ENCODE measurements around the gene SIK1. TPM values are rescaled to one million over a fixed set of nuclear protein-coding genes. Genes with fewer than 3 reads are reported as not detected.
"Not testable (repeated sequence)": the region's sequence is repeated elsewhere in the genome, so short reads cannot be mapped to it uniquely, and the experiment has no call there.

Gene SIK1
- total RNA-seq, result 0.69 and 6.4 TPM in 2 replicates

GRCh38 chr21:43426404-43427241 lies at the start of gene SIK1:
SIK1 (minus strand) TSS chr21:43427131; CDS start chr21:43426178, 953 bp downstream.
- DNase-seq (ENCODE audit: low read depth), result not testable (repeated sequence)

DNA sequence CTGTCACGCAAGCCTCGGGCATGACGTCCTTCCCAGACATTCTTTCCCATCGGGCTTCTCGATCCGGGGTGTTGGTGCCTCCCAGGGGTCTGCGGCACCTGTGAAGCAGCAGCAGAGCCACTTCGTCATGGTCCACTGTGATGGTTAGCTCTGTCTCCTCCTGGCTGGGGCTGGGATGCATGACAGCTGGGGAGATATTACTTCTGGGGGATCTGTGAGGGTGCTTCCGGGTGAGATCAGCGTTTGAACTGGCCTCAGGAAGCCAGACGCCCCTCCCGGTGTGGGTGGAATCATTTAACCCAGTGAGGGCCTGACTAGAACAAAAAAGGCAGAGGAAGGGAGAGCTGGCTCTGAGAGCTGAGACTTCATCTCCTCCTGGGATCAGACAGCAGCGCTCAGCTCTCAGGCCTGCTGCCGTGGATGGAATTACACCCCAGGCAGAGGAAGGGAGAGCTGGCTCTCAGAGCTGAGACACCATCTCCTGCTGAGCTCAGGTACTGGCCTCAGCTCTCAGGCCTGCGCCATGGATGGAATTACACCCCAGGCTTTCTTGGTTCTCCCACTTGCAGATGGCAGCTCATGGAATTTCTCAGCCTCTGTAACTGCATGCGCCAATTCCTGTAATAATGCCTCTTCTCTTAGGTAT lies 44.8 kb upstream of the SIK1 start:
- DNase-seq (ENCODE audit: low read depth), result not testable (repeated sequence)

- not testable (repeated sequence) for DNase-seq (ENCODE audit: low read depth)
Observed at GRCh38 chr21:43469719-43470458, 43.0 kb upstream of the SIK1 start.

- DNase-seq (ENCODE audit: low read depth), result no peak
Observed at GRCh38 chr21:43467785-43468184, 40.9 kb upstream of the SIK1 start.

- not testable (repeated sequence) for DNase-seq (ENCODE audit: low read depth)
Observed at GRCh38 chr21:43465159-43465558, 38.2 kb upstream of the SIK1 start.

GRCh38 chr21:43463498-43464261 lies 36.7 kb upstream of the SIK1 start:
- DNase-seq (ENCODE audit: low read depth), result not testable (repeated sequence)

- DNase-seq (ENCODE audit: low read depth), result not testable (repeated sequence)
Observed at GRCh38 chr21:43462932-43463331, 36.0 kb upstream of the SIK1 start.

DNA sequence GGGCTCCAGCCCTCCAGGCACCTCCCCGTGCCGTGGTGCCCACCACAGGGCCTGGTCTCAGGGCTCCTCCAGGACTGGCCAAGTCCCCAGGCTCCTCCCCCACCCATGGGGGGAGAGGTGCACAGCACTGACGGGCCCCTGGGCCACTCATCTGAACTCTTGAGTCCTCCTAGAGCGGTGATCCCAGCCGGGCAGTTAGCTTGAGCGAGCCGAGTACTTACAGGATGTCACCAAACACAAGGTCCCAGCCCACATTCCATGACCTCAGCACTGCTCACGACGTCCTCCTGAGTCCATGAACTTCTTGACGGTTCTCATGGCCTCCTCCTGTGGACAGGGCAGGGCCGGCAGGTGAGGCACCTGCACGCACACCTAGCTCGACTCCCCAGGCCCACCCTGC lies 33.5 kb upstream of the SIK1 start:
- not testable (repeated sequence) for DNase-seq (ENCODE audit: low read depth)

DNA sequence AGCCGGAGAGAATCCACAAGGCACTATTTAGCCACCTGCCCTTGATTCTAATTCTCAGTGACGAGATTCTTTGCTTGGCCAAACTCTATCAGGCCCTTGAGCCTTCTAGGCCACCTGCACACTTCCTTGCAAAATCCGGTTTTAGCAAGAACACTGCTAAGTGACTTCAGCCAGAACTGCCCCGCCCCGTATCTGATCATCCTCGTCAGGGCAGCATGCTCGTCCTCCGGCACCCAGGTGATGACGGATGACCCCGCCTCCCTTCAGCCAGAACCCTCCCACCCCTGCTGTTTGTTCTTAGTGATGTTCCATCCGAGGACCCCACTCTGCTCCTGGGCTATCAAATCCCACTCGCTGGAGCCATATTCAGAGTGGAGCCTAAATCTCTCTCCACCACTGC lies 32.1 kb upstream of the SIK1 start:
- not testable (repeated sequence) for DNase-seq (ENCODE audit: low read depth)

- DNase-seq (ENCODE audit: low read depth), result not testable (repeated sequence)
Observed at GRCh38 chr21:43456616-43457314, 29.8 kb upstream of the SIK1 start.

DNA sequence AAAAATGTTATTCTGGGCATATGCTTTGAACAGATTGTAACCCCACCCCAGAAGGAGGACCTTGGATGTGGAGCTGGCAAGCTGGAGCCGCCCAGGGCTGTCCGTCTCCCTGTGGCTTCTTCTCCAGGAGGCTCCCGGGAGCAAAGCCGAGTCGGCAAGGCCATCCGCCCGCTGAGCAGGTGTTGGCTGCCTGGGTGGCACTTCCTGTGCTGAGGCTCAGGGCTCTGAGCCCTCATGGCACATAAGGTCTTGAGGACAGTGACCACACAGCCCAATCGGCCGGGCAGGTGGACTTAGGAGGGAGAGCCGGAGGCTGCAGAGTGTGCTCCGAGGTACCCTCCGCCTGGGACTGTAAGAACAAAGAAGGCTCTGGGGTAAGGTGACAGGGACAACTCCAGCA lies 28.8 kb upstream of the SIK1 start:
- DNase-seq (ENCODE audit: low read depth), result not testable (repeated sequence)

DNA sequence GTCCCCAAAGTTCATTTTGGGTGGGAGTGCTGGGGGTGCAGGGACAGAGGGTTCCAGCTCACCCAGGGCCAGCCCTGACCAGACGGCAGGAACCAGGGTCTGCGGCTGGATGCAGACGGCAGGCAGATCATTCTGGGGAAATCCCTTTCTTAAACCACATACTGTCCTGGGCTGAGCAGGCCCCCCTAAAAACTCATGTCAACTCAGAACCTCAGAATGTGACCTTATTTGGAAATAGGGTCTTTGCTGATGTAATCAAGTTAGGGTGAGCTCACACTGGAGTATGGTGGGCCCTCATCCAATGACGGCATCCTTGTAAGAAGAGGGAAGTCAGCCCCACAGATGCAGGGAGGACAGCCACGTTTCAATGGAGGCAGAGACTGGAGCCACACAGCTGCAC lies 27.2 kb upstream of the SIK1 start:
- DNase-seq (ENCODE audit: low read depth), result not testable (repeated sequence)

GRCh38 chr21:43451850-43452249 lies 24.9 kb upstream of the SIK1 start:
- not testable (repeated sequence) for DNase-seq (ENCODE audit: low read depth)

GRCh38 chr21:43450287-43450686 lies 23.4 kb upstream of the SIK1 start:
- DNase-seq (ENCODE audit: low read depth), result not testable (repeated sequence)

DNA sequence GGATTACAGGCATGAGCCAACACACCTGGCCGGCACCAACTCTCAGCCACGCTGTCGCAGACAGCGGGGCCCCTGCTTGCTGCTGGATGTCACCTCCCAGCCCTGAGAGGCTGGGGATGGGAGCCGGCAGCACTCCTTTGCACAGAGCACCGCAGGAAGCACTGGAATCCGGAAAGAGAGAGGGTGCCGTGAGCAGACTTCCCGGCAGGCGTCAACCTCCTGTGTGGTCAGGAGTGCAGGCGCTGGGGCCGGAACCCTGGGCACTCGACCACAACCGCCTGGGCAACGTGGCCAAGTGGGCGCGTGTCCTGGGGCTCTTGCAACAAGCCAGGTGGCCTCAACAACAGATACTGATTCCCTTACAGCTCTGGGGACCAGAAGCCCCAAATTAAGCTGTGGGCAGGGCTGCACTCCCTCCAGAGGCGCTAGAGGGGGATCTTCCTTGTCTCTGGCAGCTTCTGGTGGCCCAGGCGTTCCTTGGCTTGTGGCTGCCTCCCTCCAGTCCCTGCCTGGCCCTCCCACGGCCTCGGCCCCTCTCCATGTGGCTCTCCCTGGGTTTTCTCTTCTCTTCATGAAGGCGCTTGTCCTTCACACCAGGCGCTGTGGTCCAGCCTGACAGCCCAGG lies 20.5 kb upstream of the SIK1 start:
- DNase-seq (ENCODE audit: low read depth), result not testable (repeated sequence)

- DNase-seq (ENCODE audit: low read depth), result not testable (repeated sequence)
Observed at GRCh38 chr21:43446277-43446932, 19.5 kb upstream of the SIK1 start.

DNA sequence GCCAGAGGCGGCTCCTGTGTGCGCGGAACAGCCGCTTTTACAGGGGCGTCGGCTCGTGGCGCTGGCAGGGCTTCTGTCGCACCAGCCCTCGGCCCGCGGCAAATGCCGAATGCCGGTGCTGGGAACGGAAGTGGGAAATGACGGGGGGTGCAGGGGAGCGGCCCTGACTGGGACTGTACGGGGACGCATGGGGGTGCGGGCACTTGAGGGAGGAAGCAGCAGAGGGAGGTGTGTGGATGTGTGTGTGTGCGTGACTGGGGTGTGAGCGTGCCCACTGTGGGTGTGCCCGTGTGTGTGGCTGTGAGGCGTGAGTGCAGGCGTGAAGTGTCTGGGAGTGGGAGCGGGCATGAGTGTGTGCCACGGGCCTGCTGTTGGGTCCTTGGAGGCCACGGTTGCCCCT lies 17.6 kb upstream of the SIK1 start:
- not testable (repeated sequence) for DNase-seq (ENCODE audit: low read depth)

DNA sequence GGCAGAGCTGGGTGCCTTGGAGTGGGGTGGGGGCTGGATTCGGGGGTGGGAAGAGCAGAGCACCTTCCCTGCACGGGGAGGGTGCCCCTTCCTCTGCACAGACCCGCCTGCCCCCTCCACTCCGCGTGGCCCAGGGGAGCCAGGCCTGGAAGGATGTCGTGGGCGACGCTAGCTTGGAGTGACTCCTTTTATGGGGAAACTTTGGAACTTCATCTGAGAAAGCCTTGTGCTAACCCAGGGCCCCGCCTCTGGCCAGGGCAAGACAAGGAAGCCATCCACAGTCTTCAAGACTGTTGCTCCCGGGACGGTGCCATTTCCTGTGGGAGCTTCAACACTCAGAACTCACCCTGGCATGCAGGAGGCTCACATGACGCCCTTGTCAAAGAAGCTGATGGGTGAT lies 15.6 kb upstream of the SIK1 start:
- DNase-seq (ENCODE audit: low read depth), result not testable (repeated sequence)

DNA sequence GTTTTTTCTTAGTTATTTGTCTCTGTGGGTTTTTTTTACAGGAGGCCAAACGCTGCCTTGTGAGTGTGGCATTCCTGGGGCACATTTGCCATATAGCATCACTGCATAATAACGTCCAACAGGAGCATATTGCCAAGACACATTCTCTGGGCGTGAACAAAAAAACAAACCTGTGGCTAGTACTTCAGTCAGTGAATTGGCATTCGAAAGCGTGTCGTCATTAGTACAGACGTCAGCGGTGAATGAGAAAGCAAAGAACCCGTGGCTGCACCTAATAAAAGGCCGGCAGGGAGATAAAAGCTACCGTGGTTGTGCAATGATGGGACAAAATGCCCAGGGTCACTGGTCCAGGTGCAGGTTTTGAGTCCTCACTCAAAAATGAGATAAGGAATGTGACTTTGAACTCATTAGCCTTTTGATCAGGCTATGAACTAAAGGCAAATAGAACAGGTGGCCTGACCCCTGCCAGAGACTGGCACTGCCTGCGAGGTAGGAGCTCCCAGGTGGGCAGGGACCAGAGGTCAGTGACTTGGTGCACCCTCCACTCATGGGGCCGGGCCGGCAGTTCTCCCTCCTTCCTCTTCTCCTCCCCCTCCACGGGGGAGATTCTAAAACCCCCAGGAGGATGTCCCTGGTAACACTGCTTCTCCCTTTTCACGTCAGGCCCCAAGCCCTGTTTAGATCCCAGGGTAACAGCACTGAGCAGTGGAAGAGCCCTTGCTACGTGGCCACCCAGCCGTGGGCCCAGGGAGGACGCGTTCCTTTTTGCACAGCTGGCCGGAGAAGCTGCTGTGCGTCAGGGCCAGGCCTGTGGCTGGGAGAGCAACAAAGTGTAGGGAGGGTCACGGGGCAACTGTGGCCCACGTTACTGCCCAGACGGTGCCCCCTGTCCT lies 14.2 kb upstream of the SIK1 start:
- DNase-seq (ENCODE audit: low read depth), result not testable (repeated sequence)

Data from renal cortical epithelial cell (primary cell).